ENCODE results near the gene KRTAP5-2.
A peak's percentile ranks its signal among the peaks of the same experiment; 100 is the strongest.

The KRTAP5-2 gene

DNA sequence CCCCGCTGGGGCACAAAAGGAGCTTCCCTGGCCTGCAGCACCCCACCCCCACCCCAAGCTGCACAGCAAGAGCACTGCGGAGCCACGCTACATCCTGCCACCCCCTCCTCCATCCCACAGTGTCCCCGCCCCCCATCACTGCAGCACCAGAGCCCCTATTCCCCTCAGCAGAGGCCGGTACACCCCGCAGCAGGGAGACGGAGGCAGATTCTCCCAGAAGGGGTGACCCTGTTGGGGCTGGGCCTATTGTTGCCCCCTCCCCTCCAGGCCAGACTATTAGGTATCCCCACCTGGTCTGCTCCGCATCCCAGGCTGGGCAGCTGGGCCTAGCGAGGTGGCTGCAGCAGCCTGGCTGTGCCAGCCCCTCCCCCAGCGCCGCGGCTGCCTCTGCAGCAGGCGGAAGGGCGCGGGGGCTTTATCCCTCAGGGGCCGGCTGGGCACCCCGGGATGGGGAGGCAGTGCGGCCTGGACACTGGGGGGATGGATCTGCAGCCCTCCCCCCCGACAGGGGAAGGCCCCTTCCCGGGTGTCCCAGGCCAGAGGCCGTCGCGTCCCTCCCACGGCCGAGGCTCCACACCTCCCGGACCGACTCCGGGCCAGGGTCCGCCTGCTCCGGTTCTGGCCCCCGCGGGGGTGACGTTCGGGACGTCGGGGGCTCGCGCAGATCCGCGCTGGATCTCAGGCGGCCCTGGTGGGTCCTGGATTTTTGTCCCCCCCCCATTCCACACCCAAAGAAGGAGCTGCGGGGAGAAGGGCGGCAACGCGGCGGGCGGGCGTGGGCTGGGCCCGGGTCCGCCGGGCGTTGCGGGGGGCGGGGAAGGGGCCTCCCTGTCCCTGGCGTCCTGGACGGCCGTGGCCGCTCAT is 27.0 kb downstream of the KRTAP5-2 start:
- WGBS (ENCODE audit: extremely low coverage, insufficient coverage, low lambda C conversion rate), result no CpG with 5 or more reads among the region's 58 CpGs
- peaks cover 16% of the 10 kb centered on the region for H3K27me3 ChIP-seq (ENCODE audit: insufficient read depth, low read length, poor library complexity)
- no peak overlapping the region for H3K4me3 ChIP-seq (ENCODE audit: low read length)

DNA sequence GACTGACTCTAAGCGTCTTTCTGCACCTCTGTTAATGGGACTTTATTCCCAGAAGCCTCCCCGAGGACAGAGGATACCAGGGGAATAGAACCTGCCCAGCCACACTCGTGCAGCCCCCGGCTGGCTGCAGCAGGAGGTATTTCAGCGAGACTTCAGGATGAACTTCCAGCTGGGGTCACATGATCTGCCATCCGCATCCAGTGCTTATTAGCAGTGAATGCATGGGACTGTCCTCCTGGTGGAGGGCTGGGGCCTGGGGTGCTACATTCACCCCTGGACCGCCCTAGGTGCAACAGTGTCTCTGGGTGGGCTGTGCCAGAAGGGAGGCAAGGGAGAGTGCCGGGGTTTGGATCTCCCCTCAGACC is 27.6 kb downstream of the KRTAP5-2 start:
- WGBS (ENCODE audit: extremely low coverage, insufficient coverage, low lambda C conversion rate), result no CpG with 5 or more reads among the region's 8 CpGs
- Histone ChIP-seq H3K27me3 (ENCODE audit: insufficient read depth, low read length, poor library complexity) (peaks cover 16% of the 10 kb centered on the region), H4K8ac (ENCODE audit: low read depth, low read length) (no peak overlapping the region)

More for the DNA sequence above, 27.0 kb downstream of the KRTAP5-2 start:
- H3K23ac ChIP-seq (ENCODE audit: low read length), result no peak overlapping the region
- H2BK15ac ChIP-seq (replicated peaks; ENCODE audit: low read depth), result no peak overlapping the region
- no peaks in the 10 kb centered on the region for H3K79me2 ChIP-seq (ENCODE audit: control insufficient read depth, insufficient read depth, low read length)
- no peak overlapping the region for H4K5ac ChIP-seq (ENCODE audit: low read length)
- H2AK5ac ChIP-seq (ENCODE audit: low read length), result no peak overlapping the region
- H3K4me1 ChIP-seq (ENCODE audit: control insufficient read depth, low read depth, low read length), result peaks cover 6% of the 10 kb centered on the region
- no peak overlapping the region for H2BK120ac ChIP-seq (ENCODE audit: low read depth, low read length)
- H3K56ac ChIP-seq (ENCODE audit: low read length), result peak overlapping the region; percentile 15
- peak overlapping the region; percentile 22 for H3K4me2 ChIP-seq (ENCODE audit: low read length)
- no peaks in the 10 kb centered on the region for H3K36me3 ChIP-seq (ENCODE audit: control insufficient read depth, insufficient read depth, low read length)
- no peak overlapping the region for H3K4ac ChIP-seq (ENCODE audit: low read depth, low read length)
- no peak overlapping the region for H4K8ac ChIP-seq (ENCODE audit: low read depth, low read length)
- H3K9ac ChIP-seq (ENCODE audit: low read length), result peak overlapping the region; percentile 44
- H3K27ac ChIP-seq (ENCODE audit: low read depth, low read length), result no peak overlapping the region
- no peaks in the 10 kb centered on the region for H3K79me1 ChIP-seq (ENCODE audit: low read length)
- H3K18ac ChIP-seq (ENCODE audit: low read length), result peak overlapping the region; percentile 29
- no peak overlapping the region for H2BK5ac ChIP-seq (ENCODE audit: low read length)
- DNase-seq, result peak; percentile 60

DNA sequence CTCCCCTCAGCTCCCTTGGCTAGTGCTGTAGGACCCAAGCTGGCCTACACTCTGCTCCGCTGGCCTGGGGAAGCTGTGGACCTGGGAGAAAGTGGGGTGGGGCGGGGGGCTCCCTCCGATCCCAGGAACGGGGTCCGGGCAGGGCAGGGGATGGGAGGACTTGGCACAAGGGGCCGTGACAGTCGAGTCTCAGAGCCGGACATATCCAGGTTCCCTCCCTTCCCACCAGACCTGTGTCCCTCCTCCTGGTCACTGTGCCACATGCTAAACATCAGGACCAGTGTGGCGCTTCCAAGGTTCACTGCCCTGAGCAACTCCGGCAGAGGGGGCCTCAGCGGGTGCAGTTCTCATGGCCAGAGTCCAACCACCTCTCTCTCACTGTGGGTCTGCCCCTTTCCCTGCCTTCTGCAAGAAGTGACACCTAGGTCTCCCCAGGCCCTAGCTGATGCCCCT is 28.1 kb downstream of the KRTAP5-2 start:
- H3K4ac ChIP-seq (ENCODE audit: low read depth, low read length), result no peak overlapping the region
- DNase-seq, result no peak
- H3K4me1 ChIP-seq (ENCODE audit: control insufficient read depth, low read depth, low read length), result peaks cover 6% of the 10 kb centered on the region
- no peak overlapping the region for H3K27ac ChIP-seq (ENCODE audit: low read depth, low read length)
- no peak overlapping the region for H2AK5ac ChIP-seq (ENCODE audit: low read length)
- H3K23ac ChIP-seq (ENCODE audit: low read length), result no peak overlapping the region
- H3K27me3 ChIP-seq (ENCODE audit: insufficient read depth, low read length, poor library complexity), result peaks cover 16% of the 10 kb centered on the region
- no peaks in the 10 kb centered on the region for H3K79me2 ChIP-seq (ENCODE audit: control insufficient read depth, insufficient read depth, low read length)
- H3K56ac ChIP-seq (ENCODE audit: low read length), result no peak overlapping the region
- no peak overlapping the region for H3K4me2 ChIP-seq (ENCODE audit: low read length)
- H3K36me3 ChIP-seq (ENCODE audit: control insufficient read depth, insufficient read depth, low read length), result no peaks in the 10 kb centered on the region
- no peak overlapping the region for H3K9ac ChIP-seq (ENCODE audit: low read length)
- H3K79me1 ChIP-seq (ENCODE audit: low read length), result no peaks in the 10 kb centered on the region
- no peak overlapping the region for H2BK15ac ChIP-seq (replicated peaks; ENCODE audit: low read depth)
- no CpG with 5 or more reads among the region's 11 CpGs for WGBS (ENCODE audit: extremely low coverage, insufficient coverage, low lambda C conversion rate)
- no peak overlapping the region for H3K4me3 ChIP-seq (ENCODE audit: low read length)
- H4K5ac ChIP-seq (ENCODE audit: low read length), result no peak overlapping the region
- no peak overlapping the region for H3K18ac ChIP-seq (ENCODE audit: low read length)
- no peak overlapping the region for H4K8ac ChIP-seq (ENCODE audit: low read depth, low read length)
- H2BK5ac ChIP-seq (ENCODE audit: low read length), result no peak overlapping the region
- no peak overlapping the region for H2BK120ac ChIP-seq (ENCODE audit: low read depth, low read length)

More for the DNA sequence above, 27.6 kb downstream of the KRTAP5-2 start:
- Histone ChIP-seq H3K36me3 (ENCODE audit: control insufficient read depth, insufficient read depth, low read length) (no peaks in the 10 kb centered on the region), H3K79me1 (ENCODE audit: low read length) (no peaks in the 10 kb centered on the region), H2BK120ac (ENCODE audit: low read depth, low read length) (no peak overlapping the region), H3K4ac (ENCODE audit: low read depth, low read length) (no peak overlapping the region), H4K5ac (ENCODE audit: low read length) (no peak overlapping the region), H3K27ac (ENCODE audit: low read depth, low read length) (no peak overlapping the region), H3K79me2 (ENCODE audit: control insufficient read depth, insufficient read depth, low read length) (no peaks in the 10 kb centered on the region), H3K4me3 (ENCODE audit: low read length) (no peak overlapping the region), H2BK15ac (replicated peaks; ENCODE audit: low read depth) (no peak overlapping the region), H2BK5ac (ENCODE audit: low read length) (no peak overlapping the region), H3K18ac (ENCODE audit: low read length) (no peak overlapping the region), H3K23ac (ENCODE audit: low read length) (no peak overlapping the region), H2AK5ac (ENCODE audit: low read length) (no peak overlapping the region), H3K4me1 (ENCODE audit: control insufficient read depth, low read depth, low read length) (peaks cover 6% of the 10 kb centered on the region), H3K4me2 (ENCODE audit: low read length) (no peak overlapping the region), H3K9ac (ENCODE audit: low read length) (no peak overlapping the region), H3K56ac (ENCODE audit: low read length) (no peak overlapping the region)
- no peak for DNase-seq

DNA sequence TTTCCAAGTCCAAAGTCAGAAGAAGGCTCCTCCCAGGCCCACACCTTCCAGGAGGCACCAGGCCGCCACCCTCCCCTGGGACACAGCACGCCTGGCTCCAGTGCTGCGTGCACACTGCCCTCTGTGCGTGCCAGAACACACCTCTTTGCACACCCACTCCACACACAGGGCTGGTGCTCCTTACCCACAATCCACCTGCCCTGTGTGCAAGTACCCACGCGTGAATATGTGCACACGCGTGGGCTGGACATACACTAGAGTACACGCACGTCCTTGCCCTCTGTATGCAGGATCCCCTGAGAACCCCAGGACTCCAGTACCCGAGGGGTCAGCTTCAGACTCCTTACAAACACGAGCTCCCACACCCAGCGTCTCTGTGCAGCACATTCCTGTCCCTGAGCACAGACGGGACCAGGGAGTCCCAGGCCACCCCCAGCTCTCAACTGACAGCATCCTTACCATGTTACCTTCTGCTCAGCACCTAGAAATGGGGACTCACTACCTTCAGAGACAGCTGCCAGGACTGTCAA is 28.8 kb downstream of the KRTAP5-2 start:
- Histone ChIP-seq H3K27ac (ENCODE audit: low read depth, low read length) (no peak overlapping the region), H3K9ac (ENCODE audit: low read length) (no peak overlapping the region), H3K79me2 (ENCODE audit: control insufficient read depth, insufficient read depth, low read length) (no peaks in the 10 kb centered on the region), H3K56ac (ENCODE audit: low read length) (no peak overlapping the region), H3K27me3 (ENCODE audit: insufficient read depth, low read length, poor library complexity) (peaks cover 16% of the 10 kb centered on the region), H3K23ac (ENCODE audit: low read length) (no peak overlapping the region), H2AK5ac (ENCODE audit: low read length) (no peak overlapping the region), H3K4me2 (ENCODE audit: low read length) (no peak overlapping the region), H2BK120ac (ENCODE audit: low read depth, low read length) (no peak overlapping the region), H3K4me1 (ENCODE audit: control insufficient read depth, low read depth, low read length) (peaks cover 6% of the 10 kb centered on the region), H3K36me3 (ENCODE audit: control insufficient read depth, insufficient read depth, low read length) (no peaks in the 10 kb centered on the region), H3K18ac (ENCODE audit: low read length) (no peak overlapping the region), H3K4ac (ENCODE audit: low read depth, low read length) (no peak overlapping the region), H4K5ac (ENCODE audit: low read length) (no peak overlapping the region), H4K8ac (ENCODE audit: low read depth, low read length) (no peak overlapping the region), H2BK15ac (replicated peaks; ENCODE audit: low read depth) (no peak overlapping the region), H3K79me1 (ENCODE audit: low read length) (no peaks in the 10 kb centered on the region), H3K4me3 (ENCODE audit: low read length) (no peak overlapping the region), H2BK5ac (ENCODE audit: low read length) (no peak overlapping the region)
- WGBS (ENCODE audit: extremely low coverage, insufficient coverage, low lambda C conversion rate), result no CpG with 5 or more reads among the region's 14 CpGs
- DNase-seq, result no peak

DNA sequence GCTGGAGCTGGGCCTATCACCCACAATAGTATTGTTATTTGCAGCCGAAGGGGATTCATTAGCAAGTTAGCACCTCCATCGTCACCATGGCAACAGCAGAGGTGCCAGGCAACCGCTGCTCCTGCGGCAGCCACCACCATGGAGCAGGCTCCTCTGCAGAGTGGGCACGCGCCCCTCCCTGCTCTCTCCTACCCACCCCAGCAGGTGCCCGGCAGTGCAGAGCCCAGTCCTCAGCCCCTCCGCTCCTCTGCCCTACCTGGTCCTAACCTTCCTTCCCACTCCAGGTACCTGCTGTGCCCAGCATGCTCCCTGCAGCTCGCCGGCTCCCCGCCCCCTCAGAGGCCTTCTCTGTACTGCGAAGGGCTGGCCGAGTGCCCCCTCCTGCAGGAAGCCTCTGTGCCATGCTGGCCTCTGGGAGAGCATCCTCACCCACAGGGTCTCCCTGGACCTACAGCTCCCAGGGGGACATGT is 29.6 kb downstream of the KRTAP5-2 start:
- Histone ChIP-seq H3K56ac (ENCODE audit: low read length) (no peak overlapping the region), H3K79me2 (ENCODE audit: control insufficient read depth, insufficient read depth, low read length) (no peaks in the 10 kb centered on the region), H2BK15ac (replicated peaks; ENCODE audit: low read depth) (no peak overlapping the region), H4K5ac (ENCODE audit: low read length) (no peak overlapping the region), H3K4me2 (ENCODE audit: low read length) (no peak overlapping the region), H3K36me3 (ENCODE audit: control insufficient read depth, insufficient read depth, low read length) (no peaks in the 10 kb centered on the region), H3K23ac (ENCODE audit: low read length) (no peak overlapping the region), H4K8ac (ENCODE audit: low read depth, low read length) (no peak overlapping the region), H3K27me3 (ENCODE audit: insufficient read depth, low read length, poor library complexity) (peaks cover 7% of the 10 kb centered on the region), H2BK5ac (ENCODE audit: low read length) (no peak overlapping the region), H3K18ac (ENCODE audit: low read length) (no peak overlapping the region), H3K4me1 (ENCODE audit: control insufficient read depth, low read depth, low read length) (peaks cover 6% of the 10 kb centered on the region), H3K4me3 (ENCODE audit: low read length) (no peak overlapping the region), H3K9ac (ENCODE audit: low read length) (no peak overlapping the region), H3K79me1 (ENCODE audit: low read length) (no peaks in the 10 kb centered on the region), H3K4ac (ENCODE audit: low read depth, low read length) (no peak overlapping the region), H3K27ac (ENCODE audit: low read depth, low read length) (no peak overlapping the region), H2AK5ac (ENCODE audit: low read length) (no peak overlapping the region), H2BK120ac (ENCODE audit: low read depth, low read length) (no peak overlapping the region)
- WGBS (ENCODE audit: extremely low coverage, insufficient coverage, low lambda C conversion rate), result no CpG with 5 or more reads among the region's 13 CpGs
- DNase-seq, result peak; percentile 96

All from mesendoderm (in vitro differentiated cells).